Measurements from ENCODE around the gene STK33. TPM values are rescaled to one million over a fixed set of nuclear protein-coding genes. Genes with fewer than 3 reads are reported as not detected.

STK33 gene
- total and polyA plus RNA-seq, 12 donors: 6.8 to 36.0 (median 17.2) TPM

- intact Hi-C loops (cut with DNase I): no loop called here
- Histone ChIP-seq H3K9me3 (replicated peaks in 1 of 3) (no peaks in the 10 kb centered on the region), H3K27me3 (no peaks in the 10 kb centered on the region), H3K4me3 (no peak overlapping the region), H3K27ac (no peak overlapping the region), H3K4me1 (replicated peaks in 1 of 2) (no peaks in the 10 kb centered on the region), H3K36me3 (replicated peaks in 1 of 2) (no peaks in the 10 kb centered on the region)
- TF ChIP-seq CTCF (IDR thresholded peaks at IDR 0.05) (no peak), POLR2A (IDR thresholded peaks at IDR 0.05) (no peak)
- WGBS, 4 donors: 64 to 78% (median 67%) methylated on average over 1 of the region's 1 CpG
- no peak for DNase-seq
Observed at GRCh38 chr11:8415195-8415594, 178.8 kb downstream of the STK33 start.

GRCh38 chr11:8408151-8408941, 185.7 kb downstream of the STK33 start:
- Histone ChIP-seq H3K27ac (no peak overlapping the region), H3K4me1 (replicated peaks in 1 of 2) (peaks cover 0 to 8% of the 10 kb centered on the region in 2 donors), H3K36me3 (replicated peaks in 1 of 2) (no peaks in the 10 kb centered on the region), H3K9me3 (replicated peaks in 1 of 3) (peaks cover 0 to 9% (median 0%) of the 10 kb centered on the region in 3 donors), H3K27me3 (no peaks in the 10 kb centered on the region), H3K4me3 (no peak overlapping the region)
- no peak for TF ChIP-seq CTCF (IDR thresholded peaks at IDR 0.05)
- TF ChIP-seq POLR2A (IDR thresholded peaks at IDR 0.05): no peak
- WGBS, 4 donors: 43 to 66% (median 54%) methylated on average over 3 of the region's 3 CpGs
- intact Hi-C loops (cut with DNase I): no loop called here
- no peak for DNase-seq

GRCh38 chr11:8403310-8403709, 190.7 kb downstream of the STK33 start:
- 50 to 55% (median 52%) methylated on average over 1 of the region's 1 CpG for WGBS, 4 donors
- peaks cover 0 to under 1% of the 10 kb centered on the region in 2 donors for H3K4me1 ChIP-seq (replicated peaks in 1 of 2)
- H3K27ac ChIP-seq: no peak overlapping the region
- no peak for DNase-seq
- H3K27me3 ChIP-seq: no peaks in the 10 kb centered on the region
- H3K9me3 ChIP-seq (replicated peaks in 1 of 3): peaks cover 0 to 9% (median 0%) of the 10 kb centered on the region in 3 donors
- intact Hi-C loops (cut with DNase I): no loop called here
- no peak overlapping the region for H3K4me3 ChIP-seq
- H3K36me3 ChIP-seq (replicated peaks in 1 of 2): no peaks in the 10 kb centered on the region
- TF ChIP-seq CTCF (IDR thresholded peaks at IDR 0.05) (no peak), POLR2A (IDR thresholded peaks at IDR 0.05) (no peak)

- Histone ChIP-seq H3K36me3 (replicated peaks in 1 of 2) (no peaks in the 10 kb centered on the region), H3K4me3 (no peak overlapping the region), H3K27me3 (no peaks in the 10 kb centered on the region), H3K27ac (no peak overlapping the region), H3K4me1 (replicated peaks in 1 of 2) (peaks cover 0 to 9% of the 10 kb centered on the region in 2 donors), H3K9me3 (replicated peaks in 1 of 3) (no peaks in the 10 kb centered on the region)
- 90 to 98% (median 96%) methylated on average over 3 of the region's 3 CpGs for WGBS, 4 donors
- DNase-seq: no peak
- intact Hi-C loops (cut with DNase I): no loop called here
- TF ChIP-seq CTCF (IDR thresholded peaks at IDR 0.05): no peak
- TF ChIP-seq POLR2A (IDR thresholded peaks at IDR 0.05): no peak
Observed at GRCh38 chr11:8392886-8393285, 201.1 kb downstream of the STK33 start.

Measured in adrenal gland (tissue), 12 donors.